ENCODE measurements around the gene CCDC70. TPM values are rescaled to one million over a fixed set of nuclear protein-coding genes. Genes with fewer than 3 reads are reported as not detected.
A peak's percentile ranks its signal among the peaks of the same experiment; 100 is the strongest.

Gene CCDC70
- total and polyA plus RNA-seq, 2 donors, result 0.07 TPM; not detected in 1

DNA sequence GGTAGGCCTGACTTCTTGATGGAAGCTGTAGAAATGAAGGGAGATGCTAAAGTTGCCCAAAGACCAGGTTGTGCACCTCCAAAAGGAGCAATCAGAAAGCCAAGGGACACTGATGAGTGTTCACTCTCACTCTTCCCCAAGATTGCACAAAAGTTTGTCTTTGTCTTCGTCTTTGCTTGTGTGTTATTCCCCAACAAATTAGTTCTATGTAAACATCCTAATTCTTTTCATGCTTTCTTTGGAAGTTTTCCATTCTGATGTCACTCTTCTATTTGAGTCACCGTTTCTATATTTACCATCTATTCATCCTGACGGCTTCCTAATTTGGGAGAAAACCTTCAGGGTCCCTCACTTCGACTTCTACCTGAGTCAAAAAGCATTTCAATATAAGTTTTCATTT lies 13.1 kb upstream of the CCDC70 start:
- H3K27ac ChIP-seq (ENCODE audit: low read depth in 1 of 2, low read length in 1 of 2), result no peak overlapping the region
- H3K36me3 ChIP-seq (ENCODE audit: control insufficient read depth in 2 of 2, insufficient read depth in 2 of 2, low read length in 1 of 2), result no peaks in the 10 kb centered on the region
- no peaks in the 10 kb centered on the region for H3K9me3 ChIP-seq (ENCODE audit: control insufficient read depth in 2 of 2, insufficient read depth in 1 of 2, low read length in 1 of 2)
- no peaks in the 10 kb centered on the region for H3K27me3 ChIP-seq (ENCODE audit: control insufficient read depth in 2 of 2, insufficient read depth in 1 of 2, low read length in 1 of 2)
- WGBS, result 95% methylated on average over 4 of the region's 4 CpGs
- H3K4me1 ChIP-seq (ENCODE audit: control insufficient read depth in 2 of 2, insufficient read depth in 2 of 2, low read length in 2 of 2), result peaks cover 0 to 7% of the 10 kb centered on the region in 2 donors
- no peak for DNase-seq (ENCODE audit: low read depth in 6 of 9, low spot score in 9 of 9)
- H3K4me3 ChIP-seq (ENCODE audit: low read length in 2 of 2), result no peak overlapping the region

DNA sequence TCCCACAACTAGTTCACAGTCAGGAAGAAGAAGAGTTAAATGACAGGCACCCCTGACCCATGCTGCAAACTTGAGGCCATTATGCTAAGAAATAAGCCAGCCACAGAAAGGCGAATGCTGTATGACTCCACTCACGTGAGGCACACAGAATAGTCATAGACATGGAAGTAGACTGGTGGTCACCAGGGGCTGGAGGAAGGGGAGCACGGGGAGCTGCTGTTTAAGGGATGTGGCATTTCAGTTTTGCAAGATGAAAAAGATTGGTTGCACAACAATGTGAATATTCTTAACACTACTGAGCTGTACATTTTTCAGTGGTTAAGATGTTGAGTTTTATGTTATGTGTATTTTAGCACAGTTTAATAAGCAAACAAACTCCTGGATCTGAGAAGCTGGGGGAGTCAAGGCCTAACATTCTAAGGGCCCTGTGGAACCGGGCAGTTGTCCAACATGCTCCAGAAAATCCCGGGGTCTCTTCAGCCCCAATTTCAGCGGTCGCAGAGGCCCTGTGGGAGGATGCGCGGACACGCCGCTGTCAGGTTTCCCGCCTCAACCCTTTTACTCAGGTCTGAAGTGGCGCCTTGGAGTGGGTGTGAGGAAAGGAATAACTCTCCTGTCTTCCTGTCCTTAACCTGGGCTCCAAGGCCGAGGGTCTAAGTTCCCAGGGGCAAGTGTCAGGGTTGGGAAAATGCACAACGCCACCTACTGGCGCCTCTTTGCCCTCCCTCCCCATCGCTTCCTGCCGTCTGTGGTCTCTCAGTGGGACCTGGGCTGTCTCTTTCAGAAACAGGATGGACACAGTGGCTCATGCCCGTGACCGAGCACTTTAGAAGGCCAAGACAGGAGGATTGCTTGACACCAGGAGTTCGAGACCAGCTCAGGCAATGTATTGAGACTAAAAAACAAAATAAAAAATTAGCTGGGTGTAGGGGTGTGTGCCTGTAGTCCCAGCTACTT lies 12.3 kb upstream of the CCDC70 start:
- Histone ChIP-seq H3K36me3 (ENCODE audit: control insufficient read depth in 2 of 2, insufficient read depth in 2 of 2, low read length in 1 of 2) (no peaks in the 10 kb centered on the region), H3K27me3 (ENCODE audit: control insufficient read depth in 2 of 2, insufficient read depth in 1 of 2, low read length in 1 of 2) (no peaks in the 10 kb centered on the region), H3K4me3 (ENCODE audit: low read length in 2 of 2) (no peak overlapping the region), H3K27ac (ENCODE audit: low read depth in 1 of 2, low read length in 1 of 2) (no peak overlapping the region), H3K4me1 (ENCODE audit: control insufficient read depth in 2 of 2, insufficient read depth in 2 of 2, low read length in 2 of 2) (peaks cover 0 to 7% of the 10 kb centered on the region in 2 donors), H3K9me3 (ENCODE audit: control insufficient read depth in 2 of 2, insufficient read depth in 1 of 2, low read length in 1 of 2) (no peaks in the 10 kb centered on the region)
- 81% methylated on average over 21 of the region's 21 CpGs for WGBS
- DNase-seq (ENCODE audit: low read depth in 6 of 9, low spot score in 9 of 9), result peak in 1 of 9 donors; percentile 50

DNA sequence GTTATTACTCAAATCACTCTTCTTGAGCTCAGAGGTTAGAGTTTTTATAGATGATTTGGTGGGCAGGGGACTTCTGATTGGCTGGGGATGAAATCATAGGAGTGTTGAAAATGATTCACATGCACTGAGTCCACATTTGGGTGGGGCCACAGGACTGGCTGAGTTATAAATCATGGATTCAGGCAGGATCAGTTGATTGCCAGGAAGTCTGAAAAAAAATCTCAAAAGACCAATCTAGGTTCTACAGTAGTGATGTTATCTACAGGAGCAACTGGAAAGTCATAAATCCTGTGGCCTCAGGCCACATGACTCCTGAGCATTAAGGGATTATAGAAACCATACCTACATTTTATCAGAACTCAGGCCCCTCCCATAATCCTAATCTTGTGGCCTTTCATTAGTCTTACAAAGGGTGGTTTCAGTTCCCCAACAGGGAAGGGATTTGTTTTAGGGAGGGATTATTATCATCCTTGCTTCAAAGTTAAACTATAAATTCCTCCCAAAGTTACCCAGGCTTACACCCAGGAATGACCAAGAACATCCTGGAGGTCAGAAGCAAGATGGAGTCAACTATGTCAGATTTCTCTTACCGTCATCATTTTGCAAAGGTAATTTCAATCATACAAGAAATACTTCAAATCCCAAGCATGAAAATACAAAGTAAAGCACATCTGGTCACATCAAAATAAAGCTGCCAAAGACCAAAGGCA lies 5.6 kb upstream of the CCDC70 start:
- H3K9me3 ChIP-seq (ENCODE audit: control insufficient read depth in 2 of 2, insufficient read depth in 1 of 2, low read length in 1 of 2), result no peaks in the 10 kb centered on the region
- H3K4me1 ChIP-seq (ENCODE audit: control insufficient read depth in 2 of 2, insufficient read depth in 2 of 2, low read length in 2 of 2), result no peaks in the 10 kb centered on the region
- H3K27ac ChIP-seq (ENCODE audit: low read depth in 1 of 2, low read length in 1 of 2), result no peak overlapping the region
- no peak overlapping the region for H3K4me3 ChIP-seq (ENCODE audit: low read length in 2 of 2)
- no peaks in the 10 kb centered on the region for H3K36me3 ChIP-seq (ENCODE audit: control insufficient read depth in 2 of 2, insufficient read depth in 2 of 2, low read length in 1 of 2)
- no peak for DNase-seq (ENCODE audit: low read depth in 6 of 9, low spot score in 9 of 9)
- 97% methylated on average over 1 of the region's 1 CpG for WGBS
- no peaks in the 10 kb centered on the region for H3K27me3 ChIP-seq (ENCODE audit: control insufficient read depth in 2 of 2, insufficient read depth in 1 of 2, low read length in 1 of 2)

DNA sequence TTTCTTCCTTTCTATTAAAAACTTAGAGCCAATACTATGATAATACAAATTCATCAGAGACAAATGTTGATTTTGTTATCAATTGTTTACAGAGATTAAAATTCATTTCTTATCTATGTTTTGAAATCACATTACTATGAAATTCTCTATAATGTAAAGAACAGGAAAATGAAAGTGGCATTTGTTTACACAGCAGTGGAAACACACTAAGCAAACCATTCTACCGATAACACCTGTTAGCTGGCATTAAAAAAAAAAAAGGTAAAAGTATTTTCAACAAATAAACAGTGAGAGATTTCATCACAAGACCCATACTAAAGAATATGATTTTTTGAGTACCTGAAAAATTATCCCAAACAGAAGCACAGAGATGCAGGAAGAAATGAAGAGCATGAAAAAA lies 4.8 kb upstream of the CCDC70 start:
- Histone ChIP-seq H3K27me3 (ENCODE audit: control insufficient read depth in 2 of 2, insufficient read depth in 1 of 2, low read length in 1 of 2) (no peaks in the 10 kb centered on the region), H3K4me1 (ENCODE audit: control insufficient read depth in 2 of 2, insufficient read depth in 2 of 2, low read length in 2 of 2) (no peaks in the 10 kb centered on the region), H3K9me3 (ENCODE audit: control insufficient read depth in 2 of 2, insufficient read depth in 1 of 2, low read length in 1 of 2) (no peaks in the 10 kb centered on the region), H3K4me3 (ENCODE audit: low read length in 2 of 2) (no peak overlapping the region), H3K27ac (ENCODE audit: low read depth in 1 of 2, low read length in 1 of 2) (no peak overlapping the region), H3K36me3 (ENCODE audit: control insufficient read depth in 2 of 2, insufficient read depth in 2 of 2, low read length in 1 of 2) (no peaks in the 10 kb centered on the region)
- WGBS, result 59% methylated on average over 1 of the region's 1 CpG
- DNase-seq (ENCODE audit: low read depth in 6 of 9, low spot score in 9 of 9), result no peak

DNA sequence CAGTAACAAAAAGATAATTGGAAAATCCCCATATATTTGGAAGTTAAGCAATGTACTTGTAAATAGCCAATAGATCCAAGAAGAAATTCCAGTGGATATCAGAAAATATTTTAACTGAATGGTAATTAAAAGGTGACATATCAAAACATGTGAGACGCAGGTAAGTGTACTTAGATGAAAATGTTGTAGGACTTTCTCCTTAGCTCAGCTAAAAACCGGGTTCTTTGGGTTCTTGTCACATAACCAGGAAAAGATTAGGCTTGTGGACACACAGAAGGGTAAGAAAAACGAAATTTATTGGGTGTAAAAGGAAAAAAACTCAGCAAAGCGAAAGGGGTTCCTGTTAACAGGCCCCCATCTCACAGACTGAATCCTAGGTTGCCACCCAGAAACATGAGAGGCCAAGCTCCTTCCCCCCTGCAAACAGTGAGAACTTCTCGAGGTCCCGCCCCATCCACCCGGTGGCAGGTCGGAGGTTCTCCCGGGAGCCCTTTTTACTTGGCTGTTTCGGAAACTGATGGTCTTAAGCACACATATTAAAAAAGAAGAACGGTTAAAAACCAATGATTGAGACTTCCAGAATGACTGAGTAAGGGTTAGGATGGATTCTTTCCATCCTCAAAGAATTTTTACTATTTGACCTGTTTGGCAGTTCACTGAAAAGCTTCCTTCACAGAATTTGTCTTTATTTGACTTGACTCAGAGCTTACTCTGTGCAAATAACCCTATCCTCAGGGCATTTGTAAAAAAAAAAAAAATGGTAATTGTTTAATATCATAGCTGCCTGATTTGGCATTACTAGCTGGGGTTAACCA lies 3.1 kb upstream of the CCDC70 start:
- Histone ChIP-seq H3K4me1 (ENCODE audit: control insufficient read depth in 2 of 2, insufficient read depth in 2 of 2, low read length in 2 of 2) (peaks cover 2 to 9% of the 10 kb centered on the region in 2 donors), H3K27me3 (ENCODE audit: control insufficient read depth in 2 of 2, insufficient read depth in 1 of 2, low read length in 1 of 2) (no peaks in the 10 kb centered on the region), H3K36me3 (ENCODE audit: control insufficient read depth in 2 of 2, insufficient read depth in 2 of 2, low read length in 1 of 2) (no peaks in the 10 kb centered on the region), H3K27ac (ENCODE audit: low read depth in 1 of 2, low read length in 1 of 2) (no peak overlapping the region), H3K9me3 (ENCODE audit: control insufficient read depth in 2 of 2, insufficient read depth in 1 of 2, low read length in 1 of 2) (no peaks in the 10 kb centered on the region), H3K4me3 (ENCODE audit: low read length in 2 of 2) (no peak overlapping the region)
- 94% methylated on average over 11 of the region's 11 CpGs for WGBS
- no peak for DNase-seq (ENCODE audit: low read depth in 6 of 9, low spot score in 9 of 9)

DNA sequence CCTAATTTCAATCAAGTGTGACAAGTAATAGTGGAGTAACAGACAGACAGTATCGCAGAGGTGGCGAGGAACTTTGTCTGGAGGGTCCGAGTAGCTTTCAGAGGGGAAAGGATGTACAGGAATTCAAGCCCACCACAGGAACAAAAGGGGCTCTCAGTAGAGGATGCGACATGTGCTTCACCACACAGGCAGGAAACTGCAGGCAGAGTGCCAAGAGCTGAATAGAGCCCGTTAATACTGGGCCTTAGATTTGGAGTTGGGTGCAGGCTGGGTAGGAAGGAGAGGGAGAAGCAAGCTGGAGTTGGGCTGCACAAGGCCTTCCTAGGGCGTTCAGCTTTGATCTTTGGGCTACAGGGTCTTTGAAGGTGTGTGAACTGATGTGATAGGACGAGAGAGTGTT lies 1.2 kb downstream of the CCDC70 start:
- Histone ChIP-seq H3K4me3 (ENCODE audit: low read length in 2 of 2) (no peak overlapping the region), H3K27me3 (ENCODE audit: control insufficient read depth in 2 of 2, insufficient read depth in 1 of 2, low read length in 1 of 2) (no peaks in the 10 kb centered on the region), H3K27ac (ENCODE audit: low read depth in 1 of 2, low read length in 1 of 2) (no peak overlapping the region), H3K9me3 (ENCODE audit: control insufficient read depth in 2 of 2, insufficient read depth in 1 of 2, low read length in 1 of 2) (no peaks in the 10 kb centered on the region), H3K36me3 (ENCODE audit: control insufficient read depth in 2 of 2, insufficient read depth in 2 of 2, low read length in 1 of 2) (no peaks in the 10 kb centered on the region), H3K4me1 (ENCODE audit: control insufficient read depth in 2 of 2, insufficient read depth in 2 of 2, low read length in 2 of 2) (peaks cover 5 to 21% of the 10 kb centered on the region in 2 donors)
- peak in 1 of 9 donors; percentile 47 for DNase-seq (ENCODE audit: low read depth in 6 of 9, low spot score in 9 of 9)
- WGBS, result 16% methylated on average over 7 of the region's 7 CpGs

DNA sequence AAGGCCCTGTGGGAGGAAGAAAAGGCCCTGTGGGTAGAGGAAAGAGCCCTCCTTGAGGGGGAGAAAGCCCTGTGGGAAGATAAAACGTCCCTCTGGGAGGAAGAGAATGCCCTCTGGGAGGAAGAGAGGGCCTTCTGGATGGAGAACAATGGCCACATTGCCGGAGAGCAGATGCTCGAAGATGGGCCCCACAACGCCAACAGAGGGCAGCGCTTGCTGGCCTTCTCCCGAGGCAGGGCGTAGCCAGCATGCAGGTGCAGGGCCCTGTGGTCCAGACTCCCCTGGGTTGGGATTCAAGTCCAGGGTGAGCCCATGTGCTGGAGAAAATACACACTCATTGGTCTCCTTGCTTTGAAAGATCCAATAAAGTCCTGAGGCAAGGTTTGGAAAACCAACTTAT lies 4.1 kb downstream of the CCDC70 start:
- Histone ChIP-seq H3K36me3 (ENCODE audit: control insufficient read depth in 2 of 2, insufficient read depth in 2 of 2, low read length in 1 of 2) (no peaks in the 10 kb centered on the region), H3K4me1 (ENCODE audit: control insufficient read depth in 2 of 2, insufficient read depth in 2 of 2, low read length in 2 of 2) (peaks cover 10 to 42% of the 10 kb centered on the region in 2 donors), H3K27ac (ENCODE audit: low read depth in 1 of 2, low read length in 1 of 2) (no peak overlapping the region), H3K4me3 (ENCODE audit: low read length in 2 of 2) (no peak overlapping the region), H3K27me3 (ENCODE audit: control insufficient read depth in 2 of 2, insufficient read depth in 1 of 2, low read length in 1 of 2) (no peaks in the 10 kb centered on the region), H3K9me3 (ENCODE audit: control insufficient read depth in 2 of 2, insufficient read depth in 1 of 2, low read length in 1 of 2) (no peaks in the 10 kb centered on the region)
- no peak for DNase-seq (ENCODE audit: low read depth in 6 of 9, low spot score in 9 of 9)
- 91% methylated on average over 7 of the region's 7 CpGs for WGBS

DNA sequence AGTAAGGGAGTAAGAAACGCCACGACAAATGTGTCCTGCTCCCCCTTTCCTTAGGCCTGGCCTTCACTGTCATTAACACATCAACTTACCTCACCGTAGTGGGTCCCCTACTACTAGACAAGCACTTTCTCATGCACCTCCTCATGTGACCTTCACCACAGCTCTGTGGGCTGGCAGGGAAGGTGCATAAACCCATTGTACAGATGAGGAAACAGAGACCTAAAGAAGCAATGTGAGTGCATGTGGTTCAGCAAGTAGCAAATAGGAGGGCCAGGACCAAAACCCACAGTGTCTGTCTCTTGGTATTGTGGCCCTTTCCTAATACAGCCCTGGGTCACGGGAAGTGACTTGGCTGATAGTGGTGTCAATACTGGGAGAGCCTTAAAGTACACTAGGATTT lies 5.3 kb downstream of the CCDC70 start:
- Histone ChIP-seq H3K4me1 (ENCODE audit: control insufficient read depth in 2 of 2, insufficient read depth in 2 of 2, low read length in 2 of 2) (peaks cover 10 to 53% of the 10 kb centered on the region in 2 donors), H3K27me3 (ENCODE audit: control insufficient read depth in 2 of 2, insufficient read depth in 1 of 2, low read length in 1 of 2) (no peaks in the 10 kb centered on the region), H3K36me3 (ENCODE audit: control insufficient read depth in 2 of 2, insufficient read depth in 2 of 2, low read length in 1 of 2) (no peaks in the 10 kb centered on the region), H3K9me3 (ENCODE audit: control insufficient read depth in 2 of 2, insufficient read depth in 1 of 2, low read length in 1 of 2) (no peaks in the 10 kb centered on the region), H3K27ac (ENCODE audit: low read depth in 1 of 2, low read length in 1 of 2) (no peak overlapping the region), H3K4me3 (ENCODE audit: low read length in 2 of 2) (no peak overlapping the region)
- no peak for DNase-seq (ENCODE audit: low read depth in 6 of 9, low spot score in 9 of 9)
- 98% methylated on average over 4 of the region's 4 CpGs for WGBS
